GM13976 (cell line): ENCODE measurements around the gene EHD1.
"Not testable (repeated sequence)": the region's sequence is repeated elsewhere in the genome, so short reads cannot be mapped to it uniquely, and the experiment has no call there.

ENCODE experiments used
- DNase-seq: peaks from one replicate; pipeline ENCODE4 v3.0.0; 2012; ENCODE audit warnings: low spot score
- in situ Hi-C: fragments of 300-500 bp; cut with MboI; formaldehyde crosslinking; loops from one replicate; pipeline ENCODE4 v1.12.0; 2022; ENCODE audit warnings: low sequenced_read_pairs, mixed read lengths, inconsistent platforms; ENCODE audit not compliant: unreplicated experiment
- TF ChIP-seq, protein P1 (sequence below): IDR thresholded peaks from 2 replicates; pipeline ENCODE4 v1.5.1; 2012; ENCODE audit warnings: borderline replicate concordance, mild to moderate bottlenecking; ENCODE audit not compliant: insufficient read depth; ENCODE audit errors: extremely low read depth, missing control alignments, control extremely low read depth

Gene EHD1

GRCh38 chr11:64823568-64824119 is 54.8 kb downstream of the EHD1 start:
- in situ Hi-C loops, result no loop called here
- DNase-seq, result no peak
- TF ChIP-seq, protein P1, sequence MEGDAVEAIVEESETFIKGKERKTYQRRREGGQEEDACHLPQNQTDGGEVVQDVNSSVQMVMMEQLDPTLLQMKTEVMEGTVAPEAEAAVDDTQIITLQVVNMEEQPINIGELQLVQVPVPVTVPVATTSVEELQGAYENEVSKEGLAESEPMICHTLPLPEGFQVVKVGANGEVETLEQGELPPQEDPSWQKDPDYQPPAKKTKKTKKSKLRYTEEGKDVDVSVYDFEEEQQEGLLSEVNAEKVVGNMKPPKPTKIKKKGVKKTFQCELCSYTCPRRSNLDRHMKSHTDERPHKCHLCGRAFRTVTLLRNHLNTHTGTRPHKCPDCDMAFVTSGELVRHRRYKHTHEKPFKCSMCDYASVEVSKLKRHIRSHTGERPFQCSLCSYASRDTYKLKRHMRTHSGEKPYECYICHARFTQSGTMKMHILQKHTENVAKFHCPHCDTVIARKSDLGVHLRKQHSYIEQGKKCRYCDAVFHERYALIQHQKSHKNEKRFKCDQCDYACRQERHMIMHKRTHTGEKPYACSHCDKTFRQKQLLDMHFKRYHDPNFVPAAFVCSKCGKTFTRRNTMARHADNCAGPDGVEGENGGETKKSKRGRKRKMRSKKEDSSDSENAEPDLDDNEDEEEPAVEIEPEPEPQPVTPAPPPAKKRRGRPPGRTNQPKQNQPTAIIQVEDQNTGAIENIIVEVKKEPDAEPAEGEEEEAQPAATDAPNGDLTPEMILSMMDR, result no peak

DNA sequence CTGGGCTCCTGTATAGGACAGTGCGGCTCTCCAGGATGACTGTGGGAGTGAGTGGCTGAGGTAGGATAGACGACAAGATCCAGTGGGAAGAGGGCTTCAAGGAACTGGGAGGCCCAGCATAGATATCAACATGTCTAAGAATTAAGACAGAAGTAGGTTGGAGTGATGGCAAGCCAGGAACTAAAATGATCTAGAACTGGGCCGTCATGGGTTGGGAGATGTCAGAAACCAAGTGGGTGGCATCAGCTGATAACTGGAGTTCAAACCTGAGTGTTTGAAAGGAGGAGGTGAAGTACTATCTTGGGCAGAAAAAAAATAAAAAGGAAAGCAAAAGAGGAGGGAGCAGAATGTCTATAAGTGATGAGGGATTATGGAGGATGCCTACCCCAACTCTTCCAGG is 60.9 kb downstream of the EHD1 start:
- in situ Hi-C loops, result no loop called here
- no peak for DNase-seq
- TF ChIP-seq, protein P1, result no peak

DNA sequence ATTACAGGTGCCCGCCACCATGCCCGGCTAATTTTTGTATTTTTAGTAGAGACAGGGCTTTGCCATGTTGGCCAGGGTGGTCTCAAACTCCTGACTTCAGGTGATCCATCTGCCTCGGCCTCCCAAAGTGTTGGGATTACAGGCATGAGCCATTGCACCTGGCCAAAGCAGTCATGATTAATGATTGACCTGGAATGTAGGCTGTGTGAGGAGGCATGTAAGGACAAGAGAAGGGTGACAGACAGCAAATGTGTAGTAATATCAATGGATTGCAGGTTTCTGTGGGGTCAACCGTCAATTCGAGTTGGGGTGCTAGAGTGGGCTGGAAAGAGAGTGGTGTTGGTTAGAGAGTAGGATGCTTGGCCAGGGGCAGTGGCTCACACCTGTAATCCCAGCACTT is 63.0 kb downstream of the EHD1 start:
- DNase-seq, in situ Hi-C loops: not testable (repeated sequence)

DNA sequence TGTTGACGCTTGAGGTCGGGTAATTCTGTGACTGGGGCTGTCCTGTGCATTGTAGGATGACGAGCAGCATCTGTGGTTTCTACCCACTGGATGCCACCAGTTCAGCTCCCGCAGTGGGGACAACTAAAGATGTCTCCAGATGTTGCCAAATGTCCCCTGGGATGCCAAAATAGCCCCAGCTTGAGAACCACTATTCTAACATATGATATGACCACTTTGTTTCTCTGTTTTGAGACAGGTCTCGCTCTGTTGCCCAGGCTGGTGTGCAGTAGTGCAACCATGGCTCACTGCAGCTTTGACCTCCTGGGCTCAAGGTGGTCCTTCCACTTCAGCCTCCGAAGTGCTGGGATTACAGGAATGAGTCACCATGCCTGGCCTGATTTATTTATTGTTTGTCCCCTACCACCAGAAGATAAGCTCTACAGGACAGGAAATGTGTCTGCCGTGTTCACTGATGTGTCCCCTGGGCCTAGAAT is 63.7 kb downstream of the EHD1 start:
- in situ Hi-C loops, result no loop called here
- TF ChIP-seq, protein P1, result no peak
- DNase-seq, result no peak

DNA sequence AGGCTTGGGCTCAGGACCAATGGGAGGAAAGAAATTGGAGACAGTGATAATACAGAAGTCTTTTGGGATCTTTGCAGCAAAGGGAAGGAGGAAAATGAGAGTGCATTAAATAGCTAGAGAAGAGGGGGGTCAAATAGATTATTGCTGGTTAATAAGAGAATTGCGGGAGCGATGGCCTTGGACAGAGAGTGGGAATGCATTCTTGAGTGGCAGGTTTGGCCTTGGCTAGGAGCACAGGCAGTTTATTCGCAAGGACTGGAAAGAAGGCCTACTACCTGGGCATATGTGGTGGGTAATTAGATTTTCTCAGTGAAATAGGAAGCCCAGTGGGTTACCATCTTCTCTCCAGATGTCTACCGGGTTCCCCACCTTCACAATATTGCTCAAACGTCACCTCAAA is 64.6 kb downstream of the EHD1 start:
- in situ Hi-C loops, result no loop called here
- TF ChIP-seq, protein P1, result no peak
- no peak for DNase-seq

- in situ Hi-C loops, result no loop called here
These were observed 67.5 kb downstream of the EHD1 start for GRCh38 chr11:64810891-64811272.

GRCh38 chr11:64810271-64810890 is 68.0 kb downstream of the EHD1 start, which contains the start of gene MEN1:
Gene MEN1 (minus strand): TSS chr11:64810551. CDS start chr11:64810109, 442 bp downstream.
- in situ Hi-C loops, result no loop called here
- peak; percentile 93 for DNase-seq
- TF ChIP-seq, protein P1, result no peak

More at GRCh38 chr11:64810891-64811272, 67.5 kb downstream of the EHD1 start:
- DNase-seq, result no peak
- TF ChIP-seq, protein P1, result no peak
